ENCODE data around the gene CHL1.

DNA sequence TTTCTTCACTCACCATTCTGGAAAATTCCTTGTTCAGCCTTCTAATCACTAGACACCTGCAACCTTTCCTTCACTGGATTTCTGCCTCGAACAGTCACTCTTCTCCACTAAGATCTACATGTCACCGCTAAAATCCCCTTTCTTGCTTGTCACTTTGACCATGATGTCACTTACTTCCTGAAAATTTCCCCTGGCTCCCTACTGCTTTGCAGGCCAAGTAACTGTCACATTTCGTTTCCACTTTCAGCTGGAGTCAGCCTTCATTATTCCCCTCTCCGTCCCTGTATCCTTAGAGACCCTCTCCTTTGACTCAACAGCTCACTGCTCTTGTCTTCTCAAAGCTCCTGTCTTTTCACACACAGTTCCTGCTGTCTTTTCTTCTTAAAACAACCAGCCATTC lies 15.9 kb downstream of the CHL1 start:
- TF ChIP-seq, protein P1, sequence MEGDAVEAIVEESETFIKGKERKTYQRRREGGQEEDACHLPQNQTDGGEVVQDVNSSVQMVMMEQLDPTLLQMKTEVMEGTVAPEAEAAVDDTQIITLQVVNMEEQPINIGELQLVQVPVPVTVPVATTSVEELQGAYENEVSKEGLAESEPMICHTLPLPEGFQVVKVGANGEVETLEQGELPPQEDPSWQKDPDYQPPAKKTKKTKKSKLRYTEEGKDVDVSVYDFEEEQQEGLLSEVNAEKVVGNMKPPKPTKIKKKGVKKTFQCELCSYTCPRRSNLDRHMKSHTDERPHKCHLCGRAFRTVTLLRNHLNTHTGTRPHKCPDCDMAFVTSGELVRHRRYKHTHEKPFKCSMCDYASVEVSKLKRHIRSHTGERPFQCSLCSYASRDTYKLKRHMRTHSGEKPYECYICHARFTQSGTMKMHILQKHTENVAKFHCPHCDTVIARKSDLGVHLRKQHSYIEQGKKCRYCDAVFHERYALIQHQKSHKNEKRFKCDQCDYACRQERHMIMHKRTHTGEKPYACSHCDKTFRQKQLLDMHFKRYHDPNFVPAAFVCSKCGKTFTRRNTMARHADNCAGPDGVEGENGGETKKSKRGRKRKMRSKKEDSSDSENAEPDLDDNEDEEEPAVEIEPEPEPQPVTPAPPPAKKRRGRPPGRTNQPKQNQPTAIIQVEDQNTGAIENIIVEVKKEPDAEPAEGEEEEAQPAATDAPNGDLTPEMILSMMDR (IDR thresholded peaks at IDR 0.05) = no peak
- no peak for TF ChIP-seq POLR2A (IDR thresholded peaks at IDR 0.05)

Data from uterus (tissue), 2 donors.